NB4 (cell line): ENCODE results near the gene PLCB4.

Experiments used
- DNase-seq: peaks from one replicate; pipeline ENCODE4 v3.0.0; 2010; ENCODE audit warnings: low read depth
- H3K4me3 ChIP-seq: one replicate; pipeline ENCODE4 v1.5.1; 2011; ENCODE audit warnings: mild to moderate bottlenecking, low read depth, low read length, moderate library complexity
- CTCF ChIP-seq: IDR thresholded peaks from one replicate; pipeline ENCODE4 v1.5.1; 2012; ENCODE audit warnings: low read depth, low read length
- MAX ChIP-seq: IDR thresholded peaks from 2 replicates; pipeline ENCODE4 v1.6.1; 2011; ENCODE audit warnings: low read depth, low read length
- MYC ChIP-seq: IDR thresholded peaks from 2 replicates; pipeline ENCODE4 v1.6.1; 2011; ENCODE audit warnings: low read depth, low read length
- POLR2A ChIP-seq: IDR thresholded peaks from 2 replicates; pipeline ENCODE4 v1.6.1; 2011; ENCODE audit warnings: mild to moderate bottlenecking; ENCODE audit not compliant: insufficient read length; ENCODE audit errors: extremely low read depth

Gene PLCB4

GRCh38 chr20:9408422-9409300, 339.8 kb downstream of the PLCB4 start:
- no peak overlapping the region for H3K4me3 ChIP-seq
- no peak for DNase-seq
- no peak for TF ChIP-seq CTCF
- no peak for TF ChIP-seq MYC
- TF ChIP-seq POLR2A: no peak
- no peak for TF ChIP-seq MAX

- TF ChIP-seq MYC: no peak
- no peak for TF ChIP-seq MAX
- TF ChIP-seq POLR2A: no peak
- no peak for TF ChIP-seq CTCF
- no peak overlapping the region for H3K4me3 ChIP-seq
- no peak for DNase-seq
Measured at GRCh38 chr20:9409352-9409751, 340.5 kb downstream of the PLCB4 start.

- TF ChIP-seq MYC: no peak
- TF ChIP-seq POLR2A: no peak
- no peak for TF ChIP-seq CTCF
- TF ChIP-seq MAX: no peak
- H3K4me3 ChIP-seq: no peak overlapping the region
- DNase-seq: no peak
Measured at GRCh38 chr20:9409981-9410380, 341.1 kb downstream of the PLCB4 start.

- no peak overlapping the region for H3K4me3 ChIP-seq
- TF ChIP-seq POLR2A: no peak
- TF ChIP-seq MAX: no peak
- TF ChIP-seq CTCF: no peak
- TF ChIP-seq MYC: no peak
- DNase-seq: no peak
Measured at GRCh38 chr20:9411833-9412232, 342.9 kb downstream of the PLCB4 start.

GRCh38 chr20:9412309-9412708, 343.4 kb downstream of the PLCB4 start:
- no peak for TF ChIP-seq MYC
- no peak for TF ChIP-seq POLR2A
- no peak for TF ChIP-seq MAX
- no peak for TF ChIP-seq CTCF
- H3K4me3 ChIP-seq: no peak overlapping the region
- no peak for DNase-seq

- H3K4me3 ChIP-seq: no peak overlapping the region
- DNase-seq: no peak
- TF ChIP-seq CTCF (no peak), MAX (no peak), MYC (no peak), POLR2A (no peak)
Measured at GRCh38 chr20:9413001-9413400, 344.1 kb downstream of the PLCB4 start.
